Osteoblast (primary cell): Measurements from ENCODE around the gene CFAP74. TPM values are rescaled to one million over a fixed set of nuclear protein-coding genes. Genes with fewer than 3 reads are reported as not detected.
"Not testable (repeated sequence)": the region's sequence is repeated elsewhere in the genome, so short reads cannot be mapped to it uniquely, and the experiment has no call there.

Experiments
- DNase-seq: peaks from one replicate; pipeline ENCODE4 v3.0.0; 2011; ENCODE audit warnings: low spot score, mixed read lengths; ENCODE audit not compliant: insufficient read length; ENCODE audit errors: missing footprints
- H2AFZ ChIP-seq: 2 replicates; pipeline ENCODE4 v1.6.0; 2011; ENCODE audit warnings: mild to moderate bottlenecking, low read length
- H3K27ac ChIP-seq: 2 replicates; pipeline ENCODE4 v1.5.1; 2011; ENCODE audit warnings: mild to moderate bottlenecking, low read depth, low read length, moderate library complexity
- H3K27me3 ChIP-seq: 2 replicates; pipeline ENCODE4 v1.6.0; 2012; ENCODE audit warnings: mild to moderate bottlenecking, control low read depth, inconsistent platforms, low read length, moderate library complexity; ENCODE audit not compliant: insufficient read depth
- H3K36me3 ChIP-seq: 2 replicates; pipeline ENCODE4 v1.5.1; 2011; ENCODE audit warnings: mild to moderate bottlenecking, low read length, control low read depth, moderate library complexity; ENCODE audit not compliant: insufficient read depth
- H3K4me1 ChIP-seq: 2 replicates; pipeline ENCODE4 v1.5.1; 2011; ENCODE audit warnings: mild to moderate bottlenecking, low read length, control low read depth, moderate library complexity; ENCODE audit not compliant: insufficient read depth
- H3K4me2 ChIP-seq: 2 replicates; pipeline ENCODE4 v1.6.0; 2011; ENCODE audit warnings: mild to moderate bottlenecking, low read length; ENCODE audit not compliant: insufficient read depth
- H3K4me3 ChIP-seq: fragments of 200-600 bp; sonication (generic); 3 replicates; pipeline ENCODE4 v1.5.1; 2012; ENCODE audit warnings: mild to moderate bottlenecking, low read length, inconsistent platforms; ENCODE audit not compliant: insufficient read depth
- H3K79me2 ChIP-seq: 2 replicates; pipeline ENCODE4 v1.6.0; 2012; ENCODE audit warnings: mild to moderate bottlenecking, low read length, control low read depth, inconsistent platforms; ENCODE audit not compliant: insufficient read depth
- H3K9me3 ChIP-seq: 2 replicates; pipeline ENCODE4 v1.5.1; 2011; ENCODE audit warnings: low read depth, low read length, control low read depth
- H4K20me1 ChIP-seq: 2 replicates; pipeline ENCODE4 v1.6.0; 2012; ENCODE audit warnings: mild to moderate bottlenecking, low read length, control low read depth; ENCODE audit not compliant: insufficient read depth
- total RNA-seq: library from RNA; depleted of rRNA; stranded (reverse); fragments of >200 nt; gene quantifications from 2 replicates; pipeline ENCODE4 v1.2.3, GENCODE V29; 2012
- TF ChIP-seq, protein P1 (sequence below): IDR thresholded peaks from 2 replicates; pipeline ENCODE4 v1.5.1; 2011; ENCODE audit warnings: mild to moderate bottlenecking, low read depth, low read length, moderate library complexity; ENCODE audit errors: extremely low read depth

The CFAP74 gene
- total RNA-seq, 1 donor = not detected

GRCh38 chr1:1982379-1983232, 21.0 kb downstream of the CFAP74 start:
- DNase-seq = peak; percentile 64
- no peak overlapping the region for H3K4me2 ChIP-seq
- H3K27ac ChIP-seq = no peak overlapping the region
- H3K79me2 ChIP-seq = no peaks in the 10 kb centered on the region
- no peak overlapping the region for H3K4me3 ChIP-seq
- H3K9me3 ChIP-seq = no peaks in the 10 kb centered on the region
- TF ChIP-seq, protein P1, sequence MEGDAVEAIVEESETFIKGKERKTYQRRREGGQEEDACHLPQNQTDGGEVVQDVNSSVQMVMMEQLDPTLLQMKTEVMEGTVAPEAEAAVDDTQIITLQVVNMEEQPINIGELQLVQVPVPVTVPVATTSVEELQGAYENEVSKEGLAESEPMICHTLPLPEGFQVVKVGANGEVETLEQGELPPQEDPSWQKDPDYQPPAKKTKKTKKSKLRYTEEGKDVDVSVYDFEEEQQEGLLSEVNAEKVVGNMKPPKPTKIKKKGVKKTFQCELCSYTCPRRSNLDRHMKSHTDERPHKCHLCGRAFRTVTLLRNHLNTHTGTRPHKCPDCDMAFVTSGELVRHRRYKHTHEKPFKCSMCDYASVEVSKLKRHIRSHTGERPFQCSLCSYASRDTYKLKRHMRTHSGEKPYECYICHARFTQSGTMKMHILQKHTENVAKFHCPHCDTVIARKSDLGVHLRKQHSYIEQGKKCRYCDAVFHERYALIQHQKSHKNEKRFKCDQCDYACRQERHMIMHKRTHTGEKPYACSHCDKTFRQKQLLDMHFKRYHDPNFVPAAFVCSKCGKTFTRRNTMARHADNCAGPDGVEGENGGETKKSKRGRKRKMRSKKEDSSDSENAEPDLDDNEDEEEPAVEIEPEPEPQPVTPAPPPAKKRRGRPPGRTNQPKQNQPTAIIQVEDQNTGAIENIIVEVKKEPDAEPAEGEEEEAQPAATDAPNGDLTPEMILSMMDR = no peak
- no peaks in the 10 kb centered on the region for H4K20me1 ChIP-seq
- no peaks in the 10 kb centered on the region for H3K27me3 ChIP-seq
- no peaks in the 10 kb centered on the region for H3K36me3 ChIP-seq
- no peaks in the 10 kb centered on the region for H3K4me1 ChIP-seq
- no peak overlapping the region for H2AFZ ChIP-seq

DNA sequence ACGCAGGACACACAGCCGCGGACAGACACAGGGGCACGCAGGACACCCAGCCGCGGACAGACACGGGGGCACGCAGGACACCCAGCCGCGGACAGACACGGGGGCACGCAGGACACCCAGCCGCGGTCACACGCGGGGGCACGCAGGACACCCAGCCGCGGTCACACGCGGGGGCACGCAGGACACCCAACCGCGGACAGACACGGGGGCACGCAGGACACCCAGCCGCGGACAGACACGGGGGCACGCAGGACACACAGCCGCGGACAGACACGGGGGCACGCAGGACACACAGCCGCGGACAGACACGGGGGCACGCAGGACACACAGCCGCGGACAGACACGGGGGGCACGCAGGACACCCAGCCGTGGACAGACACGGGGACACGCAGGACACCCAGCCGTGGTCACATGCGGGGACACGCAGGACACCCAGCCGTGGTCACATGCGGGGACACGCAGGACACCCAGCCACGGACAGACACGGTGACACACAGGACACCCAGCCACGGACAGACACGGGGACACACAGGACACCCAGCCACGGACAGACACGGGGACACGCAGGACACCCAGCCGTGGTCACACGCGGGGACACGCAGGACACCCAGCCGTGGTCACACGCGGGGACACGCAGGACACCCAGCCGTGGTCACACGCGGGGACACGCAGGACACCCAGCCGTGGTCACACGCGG, 21.8 kb downstream of the CFAP74 start:
- H2AFZ ChIP-seq, H3K27ac ChIP-seq, H3K36me3 ChIP-seq: not testable (repeated sequence)

DNA sequence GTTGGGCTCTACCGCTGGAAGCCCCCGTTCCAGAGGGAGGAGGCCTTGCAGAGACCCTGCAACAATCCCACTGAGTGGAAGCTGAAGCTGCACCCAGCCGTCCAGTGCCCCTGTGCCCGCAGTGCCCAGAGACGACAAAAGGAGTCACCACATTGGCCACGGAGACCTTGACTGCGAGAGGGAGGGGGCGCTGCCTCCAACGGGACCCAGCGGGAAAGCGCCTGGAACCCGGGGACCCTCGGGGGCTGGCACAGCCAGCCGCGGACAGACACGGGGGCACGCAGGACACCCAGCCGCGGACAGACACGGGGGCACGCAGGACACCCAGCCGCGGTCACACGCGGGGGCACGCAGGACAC, 22.5 kb downstream of the CFAP74 start:
- H3K4me3 ChIP-seq = no peak overlapping the region
- no peak overlapping the region for H2AFZ ChIP-seq
- H3K4me2 ChIP-seq = no peak overlapping the region
- H3K9me3 ChIP-seq = no peaks in the 10 kb centered on the region
- no peaks in the 10 kb centered on the region for H3K79me2 ChIP-seq
- no peaks in the 10 kb centered on the region for H3K36me3 ChIP-seq
- TF ChIP-seq, protein P1 = no peak
- no peaks in the 10 kb centered on the region for H3K4me1 ChIP-seq
- no peaks in the 10 kb centered on the region for H3K27me3 ChIP-seq
- peak; percentile 50 for DNase-seq
- no peaks in the 10 kb centered on the region for H4K20me1 ChIP-seq
- no peak overlapping the region for H3K27ac ChIP-seq

More for the DNA sequence above, 21.8 kb downstream of the CFAP74 start:
- H4K20me1 ChIP-seq, H3K27me3 ChIP-seq, DNase-seq, H3K4me1 ChIP-seq, H3K9me3 ChIP-seq, H3K79me2 ChIP-seq, H3K4me2 ChIP-seq, H3K4me3 ChIP-seq: not testable (repeated sequence)

- TF ChIP-seq, protein P1 = no peak
These were observed 23.0 kb downstream of the CFAP74 start for GRCh38 chr1:1980467-1981141.

More at GRCh38 chr1:1980467-1981141, 23.0 kb downstream of the CFAP74 start:
- H3K36me3 ChIP-seq = no peaks in the 10 kb centered on the region
- no peaks in the 10 kb centered on the region for H4K20me1 ChIP-seq
- no peak overlapping the region for H2AFZ ChIP-seq
- no peak overlapping the region for H3K27ac ChIP-seq
- H3K79me2 ChIP-seq = no peaks in the 10 kb centered on the region
- H3K4me2 ChIP-seq = no peak overlapping the region
- H3K27me3 ChIP-seq = peaks cover 3% of the 10 kb centered on the region
- no peaks in the 10 kb centered on the region for H3K9me3 ChIP-seq
- peak; percentile 65 for DNase-seq
- H3K4me1 ChIP-seq = no peaks in the 10 kb centered on the region
- no peak overlapping the region for H3K4me3 ChIP-seq
